ENCODE data around the gene ZNF91.
"Not testable (repeated sequence)": the region's sequence is repeated elsewhere in the genome, so short reads cannot be mapped to it uniquely, and the experiment has no call there.

The ZNF91 gene

GRCh38 chr19:23318941-23319340 is 76.3 kb downstream of the ZNF91 start:
- not testable (repeated sequence) for DNase-seq (ENCODE audit: low read depth)
- H3K9me3 ChIP-seq (ENCODE audit: control insufficient read depth, low read length), result peaks cover 11% of the 10 kb centered on the region

DNA sequence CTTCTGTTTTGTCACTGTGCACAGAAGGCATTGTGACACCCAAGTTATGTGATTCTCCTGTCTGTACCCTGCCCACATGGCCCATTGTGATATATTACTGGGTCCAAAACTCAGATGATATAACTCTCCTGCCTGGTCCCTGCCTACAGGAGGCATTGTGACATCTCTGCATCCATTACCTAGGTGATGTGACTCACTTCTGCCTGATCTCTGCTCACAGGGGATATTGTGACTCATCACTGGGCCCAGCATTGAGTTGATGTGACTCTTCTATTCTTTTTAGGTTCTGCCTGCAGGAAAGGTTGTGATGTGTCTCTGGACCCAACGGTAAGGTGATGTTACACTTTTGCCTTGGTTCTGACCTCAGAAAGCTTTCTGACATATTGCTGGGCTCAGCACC is 77.1 kb downstream of the ZNF91 start:
- H3K27me3 ChIP-seq (replicated peaks; ENCODE audit: control insufficient read depth, insufficient read depth, low read length), result no peaks in the 10 kb centered on the region
- no peaks in the 10 kb centered on the region for H3K4me1 ChIP-seq (ENCODE audit: control insufficient read depth, insufficient read depth, low read length)
- no peak overlapping the region for H3K4me3 ChIP-seq (ENCODE audit: low read length)
- H3K9ac ChIP-seq (ENCODE audit: low read length), result no peak overlapping the region
- H3K9me3 ChIP-seq (ENCODE audit: control insufficient read depth, low read length), result peaks cover 3% of the 10 kb centered on the region
- no peaks in the 10 kb centered on the region for H3K36me3 ChIP-seq (ENCODE audit: control insufficient read depth, insufficient read depth, low read length, severe bottlenecking)
- no peak for DNase-seq (ENCODE audit: low read depth)

More at GRCh38 chr19:23318941-23319340, 76.3 kb downstream of the ZNF91 start:
- H3K36me3 ChIP-seq (ENCODE audit: control insufficient read depth, insufficient read depth, low read length, severe bottlenecking); H3K4me1 ChIP-seq (ENCODE audit: control insufficient read depth, insufficient read depth, low read length); H3K9ac ChIP-seq (ENCODE audit: low read length); H3K4me3 ChIP-seq (ENCODE audit: low read length); H3K27me3 ChIP-seq (replicated peaks; ENCODE audit: control insufficient read depth, insufficient read depth, low read length): not testable (repeated sequence)

- Histone ChIP-seq H3K4me3 (ENCODE audit: low read length) (no peak overlapping the region), H3K9ac (ENCODE audit: low read length) (no peak overlapping the region), H3K9me3 (ENCODE audit: control insufficient read depth, low read length) (peaks cover 2% of the 10 kb centered on the region), H3K27me3 (replicated peaks; ENCODE audit: control insufficient read depth, insufficient read depth, low read length) (no peaks in the 10 kb centered on the region), H3K36me3 (ENCODE audit: control insufficient read depth, insufficient read depth, low read length, severe bottlenecking) (no peaks in the 10 kb centered on the region), H3K4me1 (ENCODE audit: control insufficient read depth, insufficient read depth, low read length) (no peaks in the 10 kb centered on the region)
- DNase-seq (ENCODE audit: low read depth), result no peak
These were observed 80.0 kb downstream of the ZNF91 start for GRCh38 chr19:23315286-23315685.

DNA sequence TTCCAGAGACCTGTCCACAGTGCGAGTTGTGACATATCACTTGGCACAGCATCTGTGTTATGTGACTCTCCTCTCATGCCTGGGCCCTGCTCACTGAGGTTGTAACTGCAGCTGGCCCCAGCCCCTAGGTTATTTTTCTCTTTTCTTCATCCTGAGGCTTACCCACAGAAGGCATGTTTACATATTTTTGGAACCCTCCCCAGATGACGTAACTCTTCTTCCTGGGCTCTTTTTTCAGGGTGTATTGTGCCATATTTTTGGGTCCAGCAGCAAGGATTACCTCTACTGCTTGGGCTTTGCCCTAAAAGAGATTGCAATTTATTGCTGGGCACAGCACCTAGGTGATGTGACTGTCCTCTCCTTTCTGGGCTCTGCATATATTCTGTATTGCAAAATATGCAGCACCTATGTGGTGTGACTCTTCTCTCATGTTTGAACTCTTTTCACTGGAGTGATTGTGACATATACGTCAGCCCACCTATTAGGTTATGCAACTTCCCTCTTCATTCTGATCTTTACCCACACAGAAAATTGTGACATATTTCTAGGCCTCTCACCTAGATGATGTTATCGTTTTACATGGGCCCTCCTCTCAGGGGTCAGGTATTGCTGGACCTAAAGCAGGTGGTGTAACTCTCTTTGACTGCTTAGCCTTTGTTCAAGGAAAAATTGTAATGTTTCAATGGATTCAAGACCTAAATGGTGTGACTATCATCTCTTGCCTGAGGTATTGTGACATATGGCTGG is 80.6 kb downstream of the ZNF91 start:
- H3K27me3 ChIP-seq (replicated peaks; ENCODE audit: control insufficient read depth, insufficient read depth, low read length), result no peaks in the 10 kb centered on the region
- DNase-seq (ENCODE audit: low read depth), result no peak
- H3K36me3 ChIP-seq (ENCODE audit: control insufficient read depth, insufficient read depth, low read length, severe bottlenecking), result no peaks in the 10 kb centered on the region
- H3K4me1 ChIP-seq (ENCODE audit: control insufficient read depth, insufficient read depth, low read length), result no peaks in the 10 kb centered on the region
- no peak overlapping the region for H3K4me3 ChIP-seq (ENCODE audit: low read length)
- peaks cover 2% of the 10 kb centered on the region for H3K9me3 ChIP-seq (ENCODE audit: control insufficient read depth, low read length)
- H3K9ac ChIP-seq (ENCODE audit: low read length), result no peak overlapping the region

- peaks cover 2% of the 10 kb centered on the region for H3K9me3 ChIP-seq (ENCODE audit: control insufficient read depth, low read length)
- H3K4me3 ChIP-seq (ENCODE audit: low read length), result no peak overlapping the region
- no peak overlapping the region for H3K9ac ChIP-seq (ENCODE audit: low read length)
- no peaks in the 10 kb centered on the region for H3K4me1 ChIP-seq (ENCODE audit: control insufficient read depth, insufficient read depth, low read length)
- no peaks in the 10 kb centered on the region for H3K27me3 ChIP-seq (replicated peaks; ENCODE audit: control insufficient read depth, insufficient read depth, low read length)
- no peaks in the 10 kb centered on the region for H3K36me3 ChIP-seq (ENCODE audit: control insufficient read depth, insufficient read depth, low read length, severe bottlenecking)
- DNase-seq (ENCODE audit: low read depth), result no peak
These were observed 82.1 kb downstream of the ZNF91 start for GRCh38 chr19:23313196-23313595.

GRCh38 chr19:23312515-23312914 is 82.8 kb downstream of the ZNF91 start:
- no peak overlapping the region for H3K9ac ChIP-seq (ENCODE audit: low read length)
- peaks cover 2% of the 10 kb centered on the region for H3K9me3 ChIP-seq (ENCODE audit: control insufficient read depth, low read length)
- H3K4me1 ChIP-seq (ENCODE audit: control insufficient read depth, insufficient read depth, low read length), result no peaks in the 10 kb centered on the region
- no peaks in the 10 kb centered on the region for H3K27me3 ChIP-seq (replicated peaks; ENCODE audit: control insufficient read depth, insufficient read depth, low read length)
- no peak overlapping the region for H3K4me3 ChIP-seq (ENCODE audit: low read length)
- DNase-seq (ENCODE audit: low read depth), result no peak
- H3K36me3 ChIP-seq (ENCODE audit: control insufficient read depth, insufficient read depth, low read length, severe bottlenecking), result peaks cover 3% of the 10 kb centered on the region

GRCh38 chr19:23311551-23311950 is 83.7 kb downstream of the ZNF91 start:
- H3K4me3 ChIP-seq (ENCODE audit: low read length), result no peak overlapping the region
- no peaks in the 10 kb centered on the region for H3K4me1 ChIP-seq (ENCODE audit: control insufficient read depth, insufficient read depth, low read length)
- H3K36me3 ChIP-seq (ENCODE audit: control insufficient read depth, insufficient read depth, low read length, severe bottlenecking), result peaks cover 3% of the 10 kb centered on the region
- no peak overlapping the region for H3K9ac ChIP-seq (ENCODE audit: low read length)
- no peaks in the 10 kb centered on the region for H3K27me3 ChIP-seq (replicated peaks; ENCODE audit: control insufficient read depth, insufficient read depth, low read length)
- DNase-seq (ENCODE audit: low read depth), result no peak
- H3K9me3 ChIP-seq (ENCODE audit: control insufficient read depth, low read length), result peaks cover 2% of the 10 kb centered on the region

DNA sequence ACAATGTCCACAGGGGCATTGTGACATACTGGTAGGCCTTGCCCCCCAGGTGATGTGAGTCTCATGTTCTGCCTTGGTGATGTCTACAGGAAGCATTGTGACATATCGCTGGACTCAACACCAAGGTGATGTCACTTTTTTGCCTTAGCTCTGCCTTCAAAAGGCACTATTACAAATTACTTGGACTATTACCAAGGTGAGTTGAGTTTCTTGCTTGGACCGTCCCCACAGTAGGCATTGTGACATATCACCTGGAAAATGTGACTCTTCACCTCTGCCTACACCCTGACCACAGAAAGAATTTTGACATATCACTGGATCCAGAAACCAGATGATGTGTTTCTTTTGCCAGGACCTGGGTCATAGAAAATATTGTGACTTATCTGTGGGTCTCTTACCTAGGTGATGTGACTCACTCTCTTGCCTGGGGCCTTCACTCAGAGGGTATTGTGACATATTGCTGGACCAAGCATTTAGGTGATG is 84.5 kb downstream of the ZNF91 start:
- Histone ChIP-seq H3K9me3 (ENCODE audit: control insufficient read depth, low read length) (peaks cover 2% of the 10 kb centered on the region), H3K4me3 (ENCODE audit: low read length) (no peak overlapping the region), H3K4me1 (ENCODE audit: control insufficient read depth, insufficient read depth, low read length) (no peaks in the 10 kb centered on the region), H3K9ac (ENCODE audit: low read length) (no peak overlapping the region), H3K27me3 (replicated peaks; ENCODE audit: control insufficient read depth, insufficient read depth, low read length) (no peaks in the 10 kb centered on the region), H3K36me3 (ENCODE audit: control insufficient read depth, insufficient read depth, low read length, severe bottlenecking) (peaks cover 3% of the 10 kb centered on the region)
- no peak for DNase-seq (ENCODE audit: low read depth)

DNA sequence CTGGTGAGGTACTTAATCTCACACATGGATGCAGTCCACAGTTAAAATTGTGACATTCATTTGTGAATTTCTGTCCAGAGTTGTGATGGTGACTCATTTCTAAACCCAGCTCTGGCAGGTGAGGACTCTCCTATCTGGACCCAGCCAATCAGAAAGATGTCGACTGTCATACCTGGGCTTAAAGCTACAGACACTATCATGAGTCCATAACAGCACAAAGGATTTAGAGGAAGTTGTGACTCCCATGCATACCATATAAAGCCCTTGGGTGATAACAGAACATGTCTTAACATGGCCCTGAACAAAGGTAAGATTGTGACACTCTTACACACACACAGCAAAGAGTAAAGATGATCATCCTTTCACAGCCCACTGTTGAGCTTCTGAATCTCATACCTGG is 85.3 kb downstream of the ZNF91 start:
- no peaks in the 10 kb centered on the region for H3K27me3 ChIP-seq (replicated peaks; ENCODE audit: control insufficient read depth, insufficient read depth, low read length)
- DNase-seq (ENCODE audit: low read depth), result no peak
- H3K36me3 ChIP-seq (ENCODE audit: control insufficient read depth, insufficient read depth, low read length, severe bottlenecking), result peaks cover 3% of the 10 kb centered on the region
- no peak overlapping the region for H3K9ac ChIP-seq (ENCODE audit: low read length)
- H3K9me3 ChIP-seq (ENCODE audit: control insufficient read depth, low read length), result peaks cover 2% of the 10 kb centered on the region
- no peaks in the 10 kb centered on the region for H3K4me1 ChIP-seq (ENCODE audit: control insufficient read depth, insufficient read depth, low read length)
- no peak overlapping the region for H3K4me3 ChIP-seq (ENCODE audit: low read length)

- no peak overlapping the region for H3K9ac ChIP-seq (ENCODE audit: low read length)
- no peak overlapping the region for H3K4me3 ChIP-seq (ENCODE audit: low read length)
- H3K9me3 ChIP-seq (ENCODE audit: control insufficient read depth, low read length), result peaks cover 17% of the 10 kb centered on the region
- no peaks in the 10 kb centered on the region for H3K27me3 ChIP-seq (replicated peaks; ENCODE audit: control insufficient read depth, insufficient read depth, low read length)
- peaks cover 3% of the 10 kb centered on the region for H3K36me3 ChIP-seq (ENCODE audit: control insufficient read depth, insufficient read depth, low read length, severe bottlenecking)
- no peak for DNase-seq (ENCODE audit: low read depth)
- no peaks in the 10 kb centered on the region for H3K4me1 ChIP-seq (ENCODE audit: control insufficient read depth, insufficient read depth, low read length)
These were observed 89.7 kb downstream of the ZNF91 start for GRCh38 chr19:23305555-23305954.

DNA sequence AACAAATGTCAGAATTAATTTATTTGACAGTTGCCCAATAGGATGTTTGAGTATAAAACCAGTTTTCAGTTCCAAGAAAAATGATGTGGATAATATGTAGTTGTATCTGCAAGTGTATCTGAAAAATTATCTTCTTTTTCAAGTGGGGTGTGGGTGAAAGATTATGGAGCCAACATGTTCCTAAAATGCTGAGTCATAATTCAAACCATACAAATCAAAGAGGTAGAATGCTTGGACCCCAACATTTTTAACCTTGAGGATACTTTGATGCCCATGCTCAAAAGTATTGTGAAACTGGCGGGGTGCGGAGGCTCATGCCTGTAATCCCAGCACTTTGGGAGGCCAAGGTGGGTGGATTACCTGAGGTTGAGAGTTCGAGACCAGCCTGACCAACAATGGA is 91.0 kb downstream of the ZNF91 start:
- Histone ChIP-seq H3K4me1 (ENCODE audit: control insufficient read depth, insufficient read depth, low read length) (no peaks in the 10 kb centered on the region), H3K9me3 (ENCODE audit: control insufficient read depth, low read length) (peaks cover 24% of the 10 kb centered on the region), H3K36me3 (ENCODE audit: control insufficient read depth, insufficient read depth, low read length, severe bottlenecking) (peaks cover 3% of the 10 kb centered on the region), H3K27me3 (replicated peaks; ENCODE audit: control insufficient read depth, insufficient read depth, low read length) (no peaks in the 10 kb centered on the region), H3K9ac (ENCODE audit: low read length) (no peak overlapping the region), H3K4me3 (ENCODE audit: low read length) (no peak overlapping the region)
- no peak for DNase-seq (ENCODE audit: low read depth)

- H3K4me3 ChIP-seq (ENCODE audit: low read length), result no peak overlapping the region
- DNase-seq (ENCODE audit: low read depth), result no peak
- H3K9ac ChIP-seq (ENCODE audit: low read length), result no peak overlapping the region
- H3K4me1 ChIP-seq (ENCODE audit: control insufficient read depth, insufficient read depth, low read length), result no peaks in the 10 kb centered on the region
- H3K36me3 ChIP-seq (ENCODE audit: control insufficient read depth, insufficient read depth, low read length, severe bottlenecking), result no peaks in the 10 kb centered on the region
- peaks cover 17% of the 10 kb centered on the region for H3K9me3 ChIP-seq (ENCODE audit: control insufficient read depth, low read length)
- no peaks in the 10 kb centered on the region for H3K27me3 ChIP-seq (replicated peaks; ENCODE audit: control insufficient read depth, insufficient read depth, low read length)
These were observed 101.1 kb downstream of the ZNF91 start for GRCh38 chr19:23294141-23294540.

Measured in adipocyte (in vitro differentiated cells).